Raji (cell line): ENCODE results near the gene TMEM80.

Source experiments
- POLR2A ChIP-seq: IDR thresholded peaks from 2 replicates; pipeline ENCODE4 v1.6.1; 2011; ENCODE audit warnings: low read depth, low read length, control low read depth; ENCODE audit not compliant: insufficient read depth

The TMEM80 gene

DNA sequence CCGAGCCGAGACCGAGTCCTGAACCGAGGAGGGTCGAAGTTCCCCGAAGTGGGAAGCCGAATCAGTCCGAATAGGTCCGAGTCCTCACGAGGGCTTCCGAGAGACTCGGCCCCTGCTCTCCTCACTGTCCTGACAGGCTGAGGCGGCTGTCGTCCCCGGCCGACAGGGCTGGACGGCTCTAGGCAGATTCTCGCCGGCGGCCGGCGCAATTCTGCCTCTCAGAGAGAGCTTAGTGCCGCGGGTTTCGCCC is 403 bp upstream of the TMEM80 start:
- TF ChIP-seq POLR2A: no peak

GRCh38 chr11:696955-697491 is 1.4 kb downstream of the TMEM80 start:
- no peak for TF ChIP-seq POLR2A

DNA sequence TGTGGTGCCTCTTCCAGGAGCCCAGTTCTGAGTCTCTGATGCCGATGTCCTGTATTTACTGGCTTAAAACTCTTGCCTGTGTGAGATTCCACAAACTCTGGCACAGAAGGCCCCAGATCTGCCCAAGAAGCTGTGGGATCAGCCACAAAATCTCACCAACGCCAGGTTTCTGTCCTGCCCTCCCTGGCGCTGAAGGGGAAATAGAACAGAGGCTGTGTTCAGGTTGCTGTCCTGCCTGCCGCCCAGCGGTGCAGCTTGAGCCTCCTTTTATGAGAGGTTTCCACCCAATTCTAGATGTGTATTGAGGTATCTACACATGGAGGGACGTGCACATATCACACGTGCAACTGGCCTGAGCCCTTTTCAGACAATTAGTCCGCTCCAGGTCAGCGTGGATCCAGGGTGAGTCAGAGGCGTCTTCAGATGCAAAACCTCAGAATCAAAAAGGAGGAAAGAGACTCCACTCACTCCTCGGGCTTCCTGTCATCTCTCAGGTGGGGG is 2.2 kb downstream of the TMEM80 start:
- TF ChIP-seq POLR2A: no peak

- TF ChIP-seq POLR2A: no peak
Observed at GRCh38 chr11:698493-699115, 3.0 kb downstream of the TMEM80 start.

- no peak for TF ChIP-seq POLR2A
Observed at GRCh38 chr11:699116-699508, 3.5 kb downstream of the TMEM80 start.

DNA sequence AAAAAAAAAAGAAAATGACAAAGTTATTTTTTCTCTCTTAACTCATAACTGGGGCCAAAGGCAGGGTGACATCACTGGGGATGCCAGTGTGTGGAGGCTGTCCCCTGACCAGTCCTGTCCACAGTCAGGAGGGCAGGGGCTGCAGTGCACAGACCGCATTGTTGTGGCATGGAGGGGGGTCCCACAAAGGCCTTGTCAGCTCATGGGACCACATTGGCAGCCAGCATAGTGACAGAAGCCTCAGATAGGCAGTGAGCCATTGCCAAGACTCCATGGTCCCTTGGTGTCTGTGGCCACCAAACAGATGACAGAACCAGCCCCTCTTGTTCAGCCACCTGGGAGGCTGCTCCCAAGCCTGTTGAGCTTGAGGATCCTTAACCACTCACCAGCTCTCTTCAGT is 4.1 kb downstream of the TMEM80 start:
- TF ChIP-seq POLR2A: no peak

DNA sequence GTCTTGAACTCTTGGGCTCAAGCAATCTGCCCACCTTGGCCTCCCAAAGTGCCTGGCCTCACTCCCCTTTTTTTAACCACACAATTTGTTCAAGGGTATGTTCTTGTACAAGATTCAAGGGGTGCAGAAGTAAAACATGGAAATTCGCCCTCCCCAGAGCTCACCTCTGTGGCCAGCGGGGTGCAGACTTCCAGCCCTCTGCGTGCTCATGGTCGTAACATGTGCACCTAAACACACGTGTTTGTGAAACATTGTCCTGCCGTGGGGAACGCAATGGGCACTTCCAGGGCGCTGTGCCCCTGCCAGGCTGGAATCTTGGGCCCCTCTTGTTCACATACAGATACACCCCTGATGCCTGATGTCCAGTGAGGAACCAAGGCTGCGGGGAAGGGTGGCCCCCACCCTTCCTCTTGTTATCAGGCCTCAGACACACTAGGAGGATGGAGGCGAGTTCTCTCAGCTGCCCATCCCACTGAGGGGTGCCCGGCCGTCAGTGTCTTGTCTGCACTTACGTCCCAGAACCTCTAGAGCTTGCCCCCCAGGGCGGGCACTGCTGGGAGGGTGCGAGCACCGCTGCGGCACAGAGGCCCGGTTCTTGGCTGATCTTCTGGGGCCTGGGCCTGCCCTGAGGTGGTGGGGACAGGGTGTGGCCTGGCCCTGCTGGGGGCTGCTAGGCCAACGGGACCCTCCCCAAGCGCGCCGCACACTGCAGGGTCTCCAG is 6.3 kb downstream of the TMEM80 start:
- TF ChIP-seq POLR2A: no peak

- no peak for TF ChIP-seq POLR2A
Observed at GRCh38 chr11:702462-703461, 7.1 kb downstream of the TMEM80 start.

DNA sequence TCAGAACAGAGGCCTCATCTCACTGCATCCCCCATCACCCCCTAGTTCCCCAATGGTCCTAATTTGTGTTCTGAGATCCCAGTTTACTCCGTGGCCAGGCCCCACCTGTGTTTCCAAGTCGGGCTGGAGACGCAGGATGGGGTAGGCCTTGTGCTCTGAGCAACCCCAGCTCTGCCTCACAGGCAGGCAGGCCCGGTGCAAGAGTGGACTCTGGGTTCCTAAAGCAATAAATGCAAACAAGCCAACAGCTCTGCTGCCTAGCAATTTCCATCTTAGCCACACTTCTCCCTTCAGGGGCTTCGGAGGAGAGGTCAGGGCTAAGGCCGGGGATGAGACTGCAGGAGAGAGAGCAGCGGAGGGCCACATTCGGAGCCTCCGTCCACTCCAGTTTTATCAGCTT is 7.9 kb downstream of the TMEM80 start:
- no peak for TF ChIP-seq POLR2A

- TF ChIP-seq POLR2A: no peak
Observed at GRCh38 chr11:704228-704674, 8.6 kb downstream of the TMEM80 start.

GRCh38 chr11:704781-705645 is 9.4 kb downstream of the TMEM80 start:
- TF ChIP-seq POLR2A: no peak

DNA sequence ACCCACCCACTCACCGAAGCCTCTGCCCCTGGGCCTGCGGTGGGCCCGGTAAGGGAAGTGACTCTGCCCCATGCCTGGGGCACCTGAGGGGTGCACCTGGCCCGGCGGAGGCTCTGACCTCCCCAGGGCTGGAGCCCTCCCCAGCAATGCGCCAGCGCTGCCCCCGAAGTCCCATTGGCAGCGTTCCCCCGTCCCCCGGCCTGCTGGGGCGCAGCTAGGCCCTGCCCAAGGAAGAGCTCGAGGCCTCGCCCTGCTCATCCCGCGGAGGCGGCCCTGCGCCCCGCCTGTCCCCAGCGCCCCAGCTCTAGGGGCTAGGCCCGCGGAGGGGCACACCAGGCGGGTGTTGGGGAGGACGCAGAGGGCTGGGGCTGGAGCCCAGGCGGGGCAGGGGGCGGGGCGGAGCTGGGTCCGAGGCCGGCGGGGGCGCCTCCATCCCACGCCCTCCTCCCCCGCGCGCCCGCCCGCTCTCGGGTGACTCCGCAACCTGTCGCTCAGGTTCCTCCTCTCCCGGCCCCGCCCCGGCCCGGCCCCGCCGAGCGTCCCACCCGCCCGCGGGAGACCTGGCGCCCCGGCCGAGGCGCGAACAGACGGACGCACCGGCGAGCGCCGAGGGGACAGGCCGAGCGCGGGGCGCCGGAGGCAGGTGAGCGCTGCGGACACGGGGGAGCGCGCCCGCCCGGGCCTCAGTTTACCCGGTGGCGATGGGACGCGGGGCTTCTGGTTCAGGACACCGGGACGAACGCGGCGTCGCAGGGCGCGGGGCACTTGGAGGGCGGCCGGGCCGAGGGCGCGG is 10.2 kb downstream of the TMEM80 start, which contains the start of gene EPS8L2:
Gene EPS8L2 (plus strand): TSS at position 586 of the 793 bp plus-strand sequence. CDS start 3,177 bp downstream, outside the sequence.
- no peak for TF ChIP-seq POLR2A

GRCh38 chr11:706439-706956 is 10.9 kb downstream of the TMEM80 start:
- TF ChIP-seq POLR2A: no peak
